Urothelium cell line (cell line): ENCODE data around the gene STX2.

Experiments used
- DNase-seq: peaks from one replicate; pipeline ENCODE4 v3.0.0; 2011; ENCODE audit warnings: low spot score, mixed read lengths
- FAIRE-seq: peaks from 2 replicates; lab custom pipeline; 2011; peaks lifted over from hg19 to GRCh38; lab: Jason Lieb, UNC

Gene STX2

DNA sequence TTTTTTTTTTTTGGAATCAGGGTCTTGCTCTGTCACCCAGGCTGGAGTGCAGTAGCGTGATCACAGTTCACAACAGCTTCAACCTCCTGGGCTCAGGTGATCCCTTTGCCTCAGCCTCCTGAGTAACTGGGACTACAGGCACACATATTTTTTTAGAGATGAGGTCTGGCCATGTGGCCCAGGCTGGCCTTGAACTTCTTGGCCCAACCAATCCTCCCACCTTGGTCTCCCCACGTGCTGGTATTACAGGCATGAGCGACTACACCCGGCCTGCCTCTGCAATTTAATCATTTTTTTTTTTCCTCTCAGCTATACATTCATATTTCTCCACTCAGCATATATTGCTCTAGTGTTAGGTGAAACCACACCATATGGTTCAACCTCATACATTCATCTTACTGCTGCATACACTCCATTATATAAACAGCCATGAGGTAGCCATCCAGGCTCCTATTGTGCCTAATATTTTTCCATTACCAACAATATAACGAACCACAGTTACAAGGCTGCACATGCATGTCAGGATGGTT lies 7.1 kb downstream of the STX2 start:
- FAIRE-seq: no peak
- no peak for DNase-seq

DNA sequence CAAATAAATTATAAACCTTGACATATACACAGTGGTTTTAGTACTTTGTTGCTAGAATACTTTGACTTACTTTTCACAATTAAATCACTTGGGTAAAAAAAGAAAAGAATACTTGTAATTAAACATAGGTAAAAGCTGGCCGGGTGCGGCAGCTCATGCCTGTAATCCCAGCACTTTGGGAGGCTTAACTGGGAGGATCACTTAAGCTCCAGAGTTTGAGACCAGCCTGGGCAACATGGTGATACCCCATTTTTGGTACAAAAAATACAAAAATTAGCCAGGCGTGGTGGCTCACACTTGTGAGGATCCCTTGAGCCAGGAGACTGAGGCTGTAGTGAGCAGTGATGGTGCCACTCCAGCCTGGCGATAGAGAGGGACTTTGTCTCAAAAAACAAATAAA lies 7.8 kb downstream of the STX2 start:
- FAIRE-seq: no peak
- no peak for DNase-seq

DNA sequence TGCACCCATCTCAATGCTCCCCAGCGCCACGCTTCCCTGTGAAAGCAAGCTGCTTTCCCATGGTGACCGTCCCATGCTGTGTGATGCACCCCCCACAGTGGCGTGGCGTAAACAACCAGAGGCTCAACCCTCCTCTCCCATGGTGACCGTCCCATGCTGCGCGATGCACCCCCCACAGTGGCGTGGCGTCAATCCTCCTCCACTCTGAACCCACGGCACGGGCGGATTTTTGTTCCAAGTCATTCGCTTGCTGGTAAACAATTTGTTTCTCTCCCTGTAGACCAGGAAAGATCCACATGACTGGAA lies 8.9 kb downstream of the STX2 start:
- FAIRE-seq: no peak

DNA sequence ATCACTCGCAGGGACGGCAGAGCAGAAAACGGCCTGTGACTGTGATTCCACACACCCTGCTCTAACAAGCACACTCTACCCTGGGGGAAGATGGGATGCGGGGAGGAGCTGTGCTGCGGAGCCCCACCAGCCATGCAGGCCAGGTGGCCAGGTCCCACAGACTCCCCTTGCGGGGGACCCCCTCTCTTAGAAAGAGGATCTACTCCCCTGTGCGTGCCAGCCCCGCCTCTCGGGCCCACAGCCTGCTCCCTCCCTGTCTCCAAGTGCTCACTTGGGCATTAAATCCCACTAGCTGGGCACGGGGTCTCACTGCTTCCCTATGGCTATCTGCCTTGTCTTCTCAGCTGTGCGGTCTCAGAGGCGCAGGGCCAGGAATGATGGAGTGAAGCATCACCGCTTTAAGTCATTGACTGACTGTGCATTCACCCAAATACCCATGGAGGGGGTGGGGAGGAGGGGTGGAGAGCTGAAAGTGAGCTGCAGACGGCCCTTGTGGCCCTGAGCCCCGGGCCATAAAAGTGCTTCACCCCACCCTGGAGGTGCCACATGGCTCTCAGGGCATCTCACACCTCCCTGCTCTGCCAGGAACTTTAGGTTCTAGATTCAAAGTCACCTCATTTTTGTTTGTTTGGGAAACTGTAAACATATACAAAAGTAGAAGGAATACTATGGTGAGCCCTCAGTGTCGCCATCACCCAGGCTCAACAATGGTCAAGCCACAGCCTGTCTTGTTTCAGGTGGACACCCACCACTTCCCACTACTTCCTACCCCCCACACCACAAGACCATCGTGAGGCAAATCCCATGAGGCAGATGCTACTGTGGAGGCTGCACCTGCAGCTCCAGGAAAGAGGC lies 9.4 kb downstream of the STX2 start:
- no peak for FAIRE-seq
- DNase-seq: no peak

More for the DNA sequence above, 8.9 kb downstream of the STX2 start:
- no peak for DNase-seq

DNA sequence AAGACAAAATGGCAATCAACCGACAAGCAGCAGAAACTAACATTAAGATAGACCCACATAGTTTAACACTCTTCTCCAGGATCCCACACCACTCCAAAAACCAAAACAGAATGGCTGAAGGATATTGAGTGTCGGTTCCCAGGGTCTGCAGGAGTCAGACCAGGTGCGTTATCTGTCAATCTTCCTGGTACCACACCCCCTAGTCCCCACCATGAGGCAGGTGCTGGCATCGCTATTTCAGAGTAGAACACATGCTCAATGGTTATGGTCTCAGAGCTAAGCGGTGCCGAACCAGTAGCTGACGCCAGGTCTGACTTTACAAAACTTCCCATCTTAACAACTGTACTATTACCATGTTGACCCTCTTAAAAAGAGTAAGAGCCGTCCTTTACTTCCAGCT lies 10.2 kb downstream of the STX2 start:
- DNase-seq: no peak
- no peak for FAIRE-seq

DNA sequence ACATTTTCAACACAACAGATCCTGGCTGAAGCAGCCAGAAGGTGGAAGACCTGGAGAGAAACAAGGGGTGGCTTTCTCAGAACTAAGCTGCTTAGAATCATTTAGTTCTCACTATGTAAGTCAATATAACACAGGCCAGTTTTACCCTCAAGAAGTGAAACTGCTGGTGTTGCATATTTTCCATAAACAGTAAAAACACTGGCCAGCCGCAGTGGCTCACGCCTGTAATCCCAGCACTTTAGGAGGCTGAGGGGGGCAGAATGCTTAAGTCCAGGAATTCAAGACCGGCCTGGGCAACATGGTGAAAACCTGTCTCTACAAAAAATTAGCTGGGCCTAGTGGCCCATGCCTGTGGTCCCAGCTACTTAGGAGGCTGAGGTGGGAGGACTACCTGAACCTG lies 11.6 kb downstream of the STX2 start:
- no peak for DNase-seq
- FAIRE-seq: no peak

DNA sequence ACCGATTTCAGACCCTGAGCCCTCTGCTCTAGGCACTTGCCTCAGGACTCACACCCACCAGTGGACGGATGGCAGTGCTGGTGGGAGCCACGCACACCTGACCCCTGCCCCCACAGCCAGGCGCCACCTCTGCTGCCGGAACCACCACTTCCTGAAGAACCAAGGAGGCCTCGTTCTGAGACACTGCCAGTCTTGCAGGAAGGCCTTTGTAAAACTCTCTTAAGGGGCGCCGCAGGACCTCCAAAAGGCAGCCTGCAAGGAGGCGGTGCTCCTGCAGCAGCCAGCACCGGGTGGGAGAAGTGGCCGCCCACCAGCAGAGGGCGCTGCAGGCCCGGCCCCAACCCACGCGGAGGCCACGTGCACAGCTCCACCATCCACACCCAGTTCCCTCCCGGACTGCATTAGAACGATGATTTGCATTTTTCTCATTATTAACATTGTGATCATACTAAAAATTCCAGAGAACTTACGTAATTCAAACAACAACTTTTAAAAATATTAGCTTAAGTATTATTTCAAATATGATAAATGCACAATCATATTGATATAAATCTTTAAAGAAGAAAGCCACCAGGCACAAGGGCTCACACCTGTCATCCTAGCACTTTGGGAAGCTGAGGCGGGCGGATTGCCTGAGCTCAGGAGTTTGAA lies 12.8 kb downstream of the STX2 start:
- FAIRE-seq (no peak), DNase-seq (peak; percentile 72)

DNA sequence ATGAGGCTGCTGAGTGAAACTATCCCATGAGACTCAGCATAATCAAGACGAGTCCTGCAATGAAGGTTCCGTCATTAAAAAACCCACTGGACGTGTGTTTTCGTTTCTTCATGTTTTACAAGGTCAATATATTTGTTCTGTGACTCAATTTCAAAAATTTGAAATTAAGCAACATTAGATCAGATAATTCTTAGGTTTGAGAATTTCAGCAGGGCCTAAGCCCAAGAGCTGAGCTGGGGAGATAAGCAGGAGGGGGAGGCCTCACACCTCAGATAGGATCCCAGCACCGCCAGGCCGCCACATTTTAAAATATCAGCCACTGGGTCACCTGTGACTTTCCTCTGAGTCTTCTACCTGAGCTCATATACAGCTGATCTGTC lies 13.3 kb downstream of the STX2 start:
- no peak for FAIRE-seq
- no peak for DNase-seq

DNA sequence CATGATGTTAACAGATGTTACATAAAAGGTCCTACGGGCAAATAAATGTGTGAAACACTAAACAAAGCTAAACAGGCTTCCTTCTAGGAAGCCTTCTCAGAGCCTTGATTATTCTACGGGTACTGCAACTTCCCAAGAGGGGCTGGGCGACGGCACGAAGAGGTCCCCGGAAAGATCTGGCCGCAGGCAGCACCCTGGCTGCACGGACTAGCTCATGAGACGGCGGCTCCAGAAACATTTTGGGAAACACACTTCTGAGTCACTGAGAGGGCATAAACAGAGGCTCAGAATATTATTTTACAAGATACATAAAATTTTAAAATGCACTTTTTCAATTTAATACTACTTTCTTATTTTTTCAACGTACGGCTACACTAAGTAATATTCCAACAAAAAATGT lies 19.4 kb downstream of the STX2 start:
- DNase-seq: no peak
- FAIRE-seq: no peak

DNA sequence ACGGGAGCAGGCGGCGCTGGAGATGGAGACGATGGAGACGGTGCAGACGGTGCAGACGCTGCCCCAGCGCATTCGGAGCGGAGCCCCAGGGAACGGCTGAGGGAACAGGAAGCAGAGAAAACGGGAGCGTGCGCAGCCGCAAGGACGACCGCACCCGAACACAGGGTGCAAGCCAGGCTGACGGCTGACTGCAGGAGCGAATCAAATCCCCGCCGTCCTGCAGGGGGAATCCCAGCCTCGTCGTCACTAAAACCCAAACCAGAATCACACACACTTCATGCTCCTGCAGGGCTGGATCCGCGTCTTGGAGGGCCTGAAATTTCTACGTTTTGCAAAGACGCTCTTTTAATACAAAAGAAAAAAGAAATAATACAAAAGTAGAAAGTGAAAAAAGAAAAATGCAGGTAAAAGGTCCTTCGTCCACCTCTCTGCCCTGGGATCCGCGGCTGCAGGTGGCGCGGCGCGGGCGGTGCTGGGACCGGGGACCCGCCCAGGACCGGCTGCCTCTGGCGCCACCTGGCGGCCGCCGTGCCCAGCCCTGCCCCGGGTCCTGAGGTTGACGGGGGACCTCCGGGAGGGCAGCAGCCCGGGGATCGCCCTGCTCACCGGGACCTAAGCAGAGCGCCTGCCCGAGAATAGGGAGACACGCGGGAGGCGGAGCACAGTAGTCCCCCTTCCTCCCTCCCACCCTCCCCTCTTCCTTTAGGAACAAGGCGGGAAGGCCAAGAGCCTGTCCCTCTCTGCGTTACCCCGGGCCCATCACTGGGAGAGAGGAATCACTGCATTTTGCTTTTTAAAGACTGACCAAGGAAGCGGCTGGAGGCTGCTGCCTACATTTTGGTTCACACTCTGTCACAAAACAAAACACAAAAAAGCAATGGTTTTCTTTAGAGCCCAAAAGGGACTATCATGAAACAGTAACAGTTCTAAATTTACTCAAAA lies 20.1 kb downstream of the STX2 start:
- FAIRE-seq: no peak
- peak; percentile 74 for DNase-seq

DNA sequence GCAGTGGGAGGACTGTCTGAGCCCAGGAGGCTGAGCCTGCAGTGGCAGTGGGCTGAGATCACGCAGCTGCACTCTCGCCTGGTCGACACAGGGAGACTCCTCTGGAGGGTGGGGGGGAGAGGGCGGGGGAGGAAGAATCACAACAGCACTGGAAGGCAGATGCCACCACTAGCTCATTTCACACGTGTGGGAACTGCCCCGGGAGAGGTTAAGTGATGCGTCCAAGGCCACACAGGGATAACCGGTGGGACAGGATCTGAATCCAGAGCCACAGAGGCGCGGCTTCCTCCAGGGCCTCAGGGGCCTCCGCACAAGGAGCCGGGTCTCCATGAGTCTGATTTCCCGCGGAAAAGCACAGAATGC lies 20.8 kb downstream of the STX2 start:
- DNase-seq (no peak), FAIRE-seq (no peak)

DNA sequence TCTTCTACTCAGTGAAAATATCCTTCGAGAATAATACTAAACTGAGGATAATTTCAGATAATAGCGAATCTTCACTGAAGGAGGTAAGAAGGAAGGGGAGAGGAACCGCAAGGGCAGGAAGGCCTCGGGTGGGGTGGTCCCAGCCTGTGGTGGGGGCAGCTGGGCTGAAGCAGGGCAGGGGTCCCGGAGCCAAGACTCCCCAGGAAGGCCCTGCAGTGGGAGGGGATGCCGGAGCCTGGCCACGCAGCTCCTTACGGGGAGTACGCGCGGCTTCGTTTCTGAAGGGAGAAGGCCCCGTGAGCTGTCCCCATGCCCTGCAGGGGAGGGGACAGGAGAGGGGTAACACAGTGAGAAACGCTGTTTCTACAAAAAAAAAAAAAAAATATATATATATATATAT lies 21.2 kb downstream of the STX2 start:
- FAIRE-seq: no peak
- DNase-seq: no peak

DNA sequence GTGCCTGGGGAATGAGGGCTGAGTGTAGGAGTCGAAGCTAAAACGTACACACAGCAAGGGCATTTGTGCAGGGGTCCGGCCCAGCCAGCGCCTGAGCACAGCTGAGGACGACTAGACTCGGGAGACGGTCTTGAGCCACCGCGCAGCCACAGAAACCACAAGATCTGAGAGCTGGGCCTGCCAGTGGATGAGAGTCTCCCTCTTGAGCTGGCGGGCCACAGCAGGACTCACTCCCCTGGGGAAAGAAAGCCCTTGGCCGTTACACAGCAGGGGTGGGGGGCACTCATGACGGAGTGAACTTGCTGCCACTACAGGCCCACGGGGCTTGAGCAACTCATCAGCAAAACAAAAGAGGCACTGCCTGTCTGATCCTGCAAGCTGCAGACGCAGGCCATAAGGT lies 23.0 kb downstream of the STX2 start:
- FAIRE-seq: no peak
- no peak for DNase-seq

DNA sequence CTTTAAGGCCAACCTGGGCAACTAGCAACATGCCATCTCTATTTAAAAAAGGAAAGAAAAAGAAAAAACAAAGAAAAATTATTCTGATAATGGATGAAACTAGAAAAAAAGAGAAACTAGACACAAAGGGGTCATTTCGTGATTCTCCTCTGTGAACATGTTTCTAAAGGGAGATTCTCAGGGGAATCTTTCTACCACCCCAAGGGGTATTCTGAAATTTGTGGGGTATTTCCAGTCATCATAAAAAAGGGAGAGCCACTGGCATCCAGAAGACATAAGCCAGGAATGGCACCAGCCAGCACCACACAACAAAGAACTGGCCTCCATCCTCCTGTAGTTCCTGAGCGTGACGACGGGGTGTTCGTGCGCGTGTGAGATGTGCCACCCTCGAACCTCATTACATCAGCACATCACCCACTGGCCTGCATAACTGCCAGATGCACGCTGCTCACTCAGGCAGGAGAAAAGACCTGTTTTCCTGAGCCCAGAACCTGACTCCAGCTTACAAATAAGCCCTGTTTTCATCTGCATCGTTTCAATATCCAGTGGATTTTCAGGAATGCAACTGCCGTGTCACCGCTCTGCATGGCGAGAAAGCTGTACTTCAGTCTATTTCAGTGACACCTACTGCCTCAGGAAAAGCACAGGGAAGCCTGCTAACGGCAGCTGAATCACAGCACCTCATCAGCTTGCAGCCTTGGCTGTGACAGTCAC lies 23.9 kb downstream of the STX2 start:
- FAIRE-seq (no peak), DNase-seq (no peak)

DNA sequence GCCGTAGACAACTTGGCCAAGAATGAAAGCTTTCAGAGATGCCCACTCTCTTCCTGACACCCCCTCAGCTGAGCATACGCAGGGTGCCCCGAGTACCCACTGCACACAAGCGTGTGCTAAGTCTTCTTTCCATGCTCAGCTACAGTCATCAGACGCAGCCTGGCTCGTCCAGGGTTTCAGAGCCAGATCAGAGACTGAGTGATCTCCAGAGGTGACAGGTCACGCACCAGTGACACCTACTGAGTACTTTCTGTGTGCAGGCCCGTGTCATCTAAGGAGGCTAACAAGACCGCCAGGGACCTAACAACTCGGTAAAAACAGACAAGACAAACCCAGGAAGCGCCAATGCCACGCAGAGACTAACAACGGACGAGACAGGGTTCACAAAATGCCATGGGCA lies 25.1 kb downstream of the STX2 start:
- no peak for FAIRE-seq
- no peak for DNase-seq

DNA sequence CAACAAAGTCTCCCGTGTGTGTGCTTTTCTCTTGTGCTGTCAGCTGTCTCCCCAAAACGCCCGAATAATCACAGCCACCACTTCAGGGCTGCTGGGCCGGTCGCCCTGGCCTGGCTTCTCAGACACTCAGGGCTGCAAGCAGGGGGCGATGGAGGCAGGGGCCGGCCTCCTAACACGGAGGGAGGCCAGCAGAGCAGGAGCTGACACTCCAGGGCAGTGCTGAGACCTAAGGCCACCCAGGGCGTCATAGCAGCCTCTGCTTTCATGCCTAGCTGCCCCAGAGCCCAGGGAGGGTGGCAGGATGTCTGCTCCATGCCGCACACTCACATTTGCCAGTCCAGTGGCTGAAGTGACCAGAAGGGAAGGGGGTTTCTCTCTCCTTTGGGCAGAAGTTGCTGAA lies 25.6 kb downstream of the STX2 start:
- DNase-seq (no peak), FAIRE-seq (no peak)

DNA sequence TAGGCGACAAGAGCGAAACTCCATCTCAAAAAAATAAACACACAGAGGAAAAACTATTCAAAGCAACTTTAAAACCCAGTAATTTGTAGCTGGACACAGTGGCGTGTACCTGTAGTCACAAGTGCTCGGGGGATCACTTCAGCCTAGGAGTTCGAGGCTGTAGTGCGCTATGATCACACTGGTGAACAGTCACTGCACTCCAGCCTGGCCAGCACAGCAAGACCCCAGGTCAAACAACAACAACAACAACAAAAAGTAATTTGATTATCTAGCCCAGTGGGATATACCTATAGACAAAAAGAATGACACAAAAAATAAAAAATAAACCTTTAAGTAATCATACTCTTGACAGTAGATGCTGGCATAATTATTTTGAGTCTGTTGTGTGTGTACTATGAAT lies 29.3 kb downstream of the STX2 start:
- FAIRE-seq (no peak), DNase-seq (no peak)

DNA sequence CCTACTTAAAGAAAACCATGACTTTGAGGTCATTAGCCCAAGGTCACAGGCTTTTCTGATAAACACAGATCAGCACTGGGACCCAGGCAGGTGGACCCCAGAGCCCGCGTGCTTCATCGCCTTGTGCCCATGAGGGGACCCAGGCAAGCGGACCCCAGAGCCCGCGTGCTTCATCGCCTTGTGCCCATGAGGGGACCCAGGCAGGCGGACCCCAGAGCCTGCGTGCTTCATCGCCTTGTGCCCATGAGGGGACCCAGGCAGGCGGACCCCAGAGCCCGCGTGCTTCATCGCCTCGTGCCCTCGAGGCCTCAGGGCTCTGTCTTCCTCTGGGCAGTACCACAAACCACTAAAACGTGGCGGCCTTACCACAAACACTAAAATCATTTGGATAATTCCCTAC lies 31.7 kb downstream of the STX2 start:
- no peak for FAIRE-seq

DNA sequence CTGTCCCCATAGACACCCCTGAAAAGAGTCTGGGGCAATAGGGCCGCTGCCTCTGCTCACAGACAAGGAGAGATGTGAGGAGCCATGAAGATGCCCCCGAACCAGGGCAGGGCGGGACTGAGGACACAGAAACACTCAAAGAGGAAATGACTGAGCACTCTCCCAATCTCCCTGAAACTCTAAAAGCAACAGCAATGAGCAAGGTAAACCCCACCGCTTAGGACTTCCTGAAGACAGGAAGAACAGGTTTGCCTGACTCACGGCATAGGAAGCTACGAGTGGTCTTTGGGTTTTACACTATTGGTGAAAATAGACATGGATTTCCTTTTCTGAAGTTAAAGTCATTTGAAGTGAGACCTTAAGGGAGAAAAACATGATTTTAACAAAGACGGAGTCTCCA lies 32.5 kb downstream of the STX2 start:
- DNase-seq (no peak), FAIRE-seq (no peak)

More for the DNA sequence above, 31.7 kb downstream of the STX2 start:
- DNase-seq: no peak

DNA sequence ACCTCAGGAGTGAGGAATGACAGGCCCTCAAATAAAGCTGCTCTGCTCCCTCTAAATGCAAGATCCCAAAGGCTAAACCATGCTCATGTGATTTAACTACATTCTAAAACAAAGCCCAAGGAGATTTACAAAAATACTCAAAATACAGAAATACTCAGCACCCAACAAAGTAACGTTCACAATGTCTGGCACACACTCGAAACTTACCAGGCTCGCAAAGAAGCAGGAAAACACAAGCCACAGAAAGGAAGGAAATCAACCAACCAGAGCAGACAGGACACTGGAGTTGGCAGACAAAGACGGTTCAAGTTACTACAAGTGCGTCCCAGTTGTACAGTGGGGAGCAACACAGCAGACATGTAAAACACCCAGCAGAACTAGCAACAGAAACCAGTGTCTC lies 33.4 kb downstream of the STX2 start:
- FAIRE-seq (no peak), DNase-seq (no peak)

DNA sequence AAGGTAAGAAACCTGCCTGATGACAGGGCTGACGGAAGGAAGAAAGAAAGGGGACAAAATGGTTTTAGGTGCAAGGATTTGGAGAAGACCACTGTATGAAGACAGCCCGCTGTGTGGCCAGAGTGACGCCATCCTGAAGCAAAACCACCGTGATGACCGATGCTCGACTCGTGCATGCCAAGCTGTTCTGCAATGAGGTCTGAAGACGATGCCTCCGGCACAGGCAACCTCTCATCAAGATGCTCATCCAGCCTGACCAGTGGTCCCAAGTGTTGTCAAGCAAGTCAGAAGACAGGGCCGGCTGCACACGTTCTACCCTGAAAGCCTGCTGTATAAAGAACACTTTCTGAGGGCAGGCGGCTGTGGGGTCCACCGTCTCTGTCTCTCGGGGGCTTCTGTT lies 34.8 kb downstream of the STX2 start:
- no peak for FAIRE-seq
- no peak for DNase-seq
